NT2/D1 (cell line): ENCODE results near the gene TMEM8B.
A peak's percentile ranks its signal among the peaks of the same experiment; 100 is the strongest.

Experiments
- DNase-seq: peaks from one replicate; pipeline ENCODE4 v3.0.0-alpha.2; 2011; ENCODE audit warnings: low read depth, low spot score
- H3K27me3 ChIP-seq: 2 replicates; pipeline ENCODE4 v1.6.0; 2011; ENCODE audit warnings: mild to moderate bottlenecking; ENCODE audit not compliant: insufficient read length, insufficient read depth
- H3K36me3 ChIP-seq: 2 replicates; pipeline ENCODE4 v1.6.1; 2011; ENCODE audit warnings: mild to moderate bottlenecking, low read length, mixed read lengths; ENCODE audit not compliant: insufficient read depth, insufficient read length
- H3K4me1 ChIP-seq: 2 replicates; pipeline ENCODE4 v1.5.1; 2011; ENCODE audit not compliant: insufficient read depth, insufficient read length
- H3K4me3 ChIP-seq: 2 replicates; pipeline ENCODE4 v1.5.1; 2011; ENCODE audit warnings: low read depth; ENCODE audit not compliant: insufficient read length
- H3K9ac ChIP-seq: 2 replicates; pipeline ENCODE4 v1.6.0; 2011; ENCODE audit warnings: low read depth; ENCODE audit not compliant: insufficient read length
- H3K9me3 ChIP-seq: 2 replicates; pipeline ENCODE4 v1.5.1; 2011; ENCODE audit warnings: mild to moderate bottlenecking, low read length; ENCODE audit not compliant: insufficient read depth
- SUZ12 ChIP-seq: IDR thresholded peaks from 2 replicates; pipeline ENCODE4 v1.6.1; 2011; ENCODE audit not compliant: insufficient read length, insufficient read depth; ENCODE audit errors: extremely low read depth
- YY1 ChIP-seq: IDR thresholded peaks from 2 replicates; pipeline ENCODE4 v1.6.1; 2011; ENCODE audit not compliant: insufficient read length, insufficient read depth
- ZNF274 ChIP-seq: IDR thresholded peaks from 2 replicates; pipeline ENCODE4 v1.6.1; 2011; ENCODE audit warnings: mild to moderate bottlenecking, low read depth, low read length

TMEM8B gene

GRCh38 chr9:35906923-35907699, 78.1 kb downstream of the TMEM8B start:
- TF ChIP-seq SUZ12 (no peak), YY1 (no peak), ZNF274 (no peak)
- Histone ChIP-seq H3K27me3 (no peaks in the 10 kb centered on the region), H3K9ac (peak overlapping the region; percentile 61), H3K9me3 (no peaks in the 10 kb centered on the region), H3K4me3 (no peak overlapping the region), H3K4me1 (peaks cover 44% of the 10 kb centered on the region), H3K36me3 (no peaks in the 10 kb centered on the region)
- DNase-seq, result peak; percentile 22

- no peaks in the 10 kb centered on the region for H3K9me3 ChIP-seq
- peaks cover 44% of the 10 kb centered on the region for H3K4me1 ChIP-seq
- H3K9ac ChIP-seq, result peak overlapping the region; percentile 61
- peak overlapping the region; percentile 6 for H3K4me3 ChIP-seq
- H3K27me3 ChIP-seq, result no peaks in the 10 kb centered on the region
- no peaks in the 10 kb centered on the region for H3K36me3 ChIP-seq
- DNase-seq, result peak; percentile 90
- TF ChIP-seq SUZ12 (no peak), ZNF274 (no peak), YY1 (no peak)
Observed at GRCh38 chr9:35907711-35908503, 78.9 kb downstream of the TMEM8B start.

- Histone ChIP-seq H3K27me3 (no peaks in the 10 kb centered on the region), H3K36me3 (no peaks in the 10 kb centered on the region), H3K4me3 (peak overlapping the region; percentile 6), H3K9ac (peak overlapping the region; percentile 61), H3K4me1 (peaks cover 44% of the 10 kb centered on the region), H3K9me3 (no peaks in the 10 kb centered on the region)
- TF ChIP-seq SUZ12 (no peak), YY1 (no peak), ZNF274 (no peak)
- no peak for DNase-seq
Observed at GRCh38 chr9:35908504-35909125, 79.6 kb downstream of the TMEM8B start.

GRCh38 chr9:35909274-35909673, 80.2 kb downstream of the TMEM8B start, which contains the start of gene SPAAR:
TSS of gene SPAAR (plus strand) at chr9:35909490. CDS start at chr9:35910464, 974 bp downstream.
- Histone ChIP-seq H3K27me3 (no peaks in the 10 kb centered on the region), H3K9me3 (no peaks in the 10 kb centered on the region), H3K36me3 (no peaks in the 10 kb centered on the region), H3K4me1 (peaks cover 46% of the 10 kb centered on the region), H3K9ac (peak within 1 kb of the TSS; percentile 61), H3K4me3 (peak within 1 kb of the TSS; percentile 6)
- DNase-seq, result no peak
- TF ChIP-seq ZNF274 (no peak), YY1 (no peak), SUZ12 (no peak)

- H3K36me3 ChIP-seq, result no peaks in the 10 kb centered on the region
- no peaks in the 10 kb centered on the region for H3K27me3 ChIP-seq
- no peak overlapping the region for H3K4me3 ChIP-seq
- DNase-seq, result no peak
- peak overlapping the region; percentile 36 for H3K9ac ChIP-seq
- no peaks in the 10 kb centered on the region for H3K9me3 ChIP-seq
- H3K4me1 ChIP-seq, result peaks cover 44% of the 10 kb centered on the region
- TF ChIP-seq YY1, result no peak
- TF ChIP-seq SUZ12, result no peak
- no peak for TF ChIP-seq ZNF274
Observed at GRCh38 chr9:35909687-35910612, 80.9 kb downstream of the TMEM8B start.

- no peaks in the 10 kb centered on the region for H3K36me3 ChIP-seq
- DNase-seq, result no peak
- no peaks in the 10 kb centered on the region for H3K9me3 ChIP-seq
- no peak overlapping the region for H3K9ac ChIP-seq
- TF ChIP-seq YY1, result no peak
- TF ChIP-seq SUZ12, result no peak
- no peak for TF ChIP-seq ZNF274
- H3K27me3 ChIP-seq, result no peaks in the 10 kb centered on the region
- H3K4me1 ChIP-seq, result peaks cover 37% of the 10 kb centered on the region
- H3K4me3 ChIP-seq, result no peak overlapping the region
Observed at GRCh38 chr9:35910613-35911359, 81.8 kb downstream of the TMEM8B start.
